Mesendoderm (in vitro differentiated cells): Measurements from ENCODE around the gene NECTIN4.

Experiments
- DNase-seq: peaks from one replicate; pipeline ENCODE4 v3.0.0; 2013
- H2AK5ac ChIP-seq: 2 replicates; pipeline ENCODE4 v1.6.1; 2013; ENCODE audit warnings: low read length, inconsistent platforms
- H2BK120ac ChIP-seq: 2 replicates; pipeline ENCODE4 v1.6.1; 2013; ENCODE audit warnings: low read depth, mild to moderate bottlenecking, low read length, moderate library complexity, mixed read lengths
- H2BK15ac ChIP-seq: replicated peaks from 2 replicates; pipeline ENCODE4 v1.6.1; 2013; ENCODE audit warnings: low read depth, mild to moderate bottlenecking, moderate library complexity
- H2BK5ac ChIP-seq: 2 replicates; pipeline ENCODE4 v1.6.1; 2013; ENCODE audit warnings: low read length, inconsistent platforms
- H3K18ac ChIP-seq: 2 replicates; pipeline ENCODE4 v1.6.1; 2013; ENCODE audit warnings: mild to moderate bottlenecking, low read length, mixed read lengths
- H3K23ac ChIP-seq: one replicate; pipeline ENCODE4 v1.6.1; 2013; ENCODE audit warnings: low read length
- H3K27ac ChIP-seq: 2 replicates; pipeline ENCODE4 v1.5.1; 2013; ENCODE audit warnings: low read depth, mild to moderate bottlenecking, inconsistent platforms, low read length, moderate library complexity
- H3K27me3 ChIP-seq: 2 replicates; pipeline ENCODE4 v1.6.1; 2013; ENCODE audit warnings: low read length, control low read depth, mild to moderate bottlenecking, inconsistent platforms; ENCODE audit not compliant: insufficient read depth, poor library complexity
- H3K36me3 ChIP-seq: 2 replicates; pipeline ENCODE4 v1.6.1; 2013; ENCODE audit warnings: low read length, inconsistent platforms; ENCODE audit not compliant: control insufficient read depth, insufficient read depth
- H3K4ac ChIP-seq: one replicate; pipeline ENCODE4 v1.6.1; 2013; ENCODE audit warnings: low read depth, mild to moderate bottlenecking, low read length, moderate library complexity
- H3K4me1 ChIP-seq: 2 replicates; pipeline ENCODE4 v1.6.1; 2013; ENCODE audit warnings: low read depth, low read length, inconsistent platforms; ENCODE audit not compliant: control insufficient read depth
- H3K4me2 ChIP-seq: 2 replicates; pipeline ENCODE4 v1.6.1; 2013; ENCODE audit warnings: low read length
- H3K4me3 ChIP-seq: 2 replicates; pipeline ENCODE4 v1.5.1; 2013; ENCODE audit warnings: mild to moderate bottlenecking, low read length
- H3K56ac ChIP-seq: one replicate; pipeline ENCODE4 v1.6.1; 2013; ENCODE audit warnings: low read length
- H3K79me1 ChIP-seq: 2 replicates; pipeline ENCODE4 v1.6.1; 2013; ENCODE audit warnings: low read length, inconsistent platforms
- H3K79me2 ChIP-seq: 2 replicates; pipeline ENCODE4 v1.6.1; 2013; ENCODE audit warnings: mild to moderate bottlenecking, low read length; ENCODE audit not compliant: control insufficient read depth, insufficient read depth
- H3K9ac ChIP-seq: 2 replicates; pipeline ENCODE4 v1.6.1; 2013; ENCODE audit warnings: low read length, inconsistent platforms
- H4K5ac ChIP-seq: one replicate; pipeline ENCODE4 v1.6.1; 2013; ENCODE audit warnings: low read length
- H4K8ac ChIP-seq: one replicate; pipeline ENCODE4 v1.6.1; 2013; ENCODE audit warnings: low read depth, mild to moderate bottlenecking, control low read depth, low read length, moderate library complexity
- whole genome bisulfite sequencing: extraction: QIAGEN DNeasy Blood & Tissue Kit; methylation state at CpG from one replicate; pipeline ENCODE4 v1.1.7; 2013; ENCODE audit warnings: low lambda C conversion rate, missing lambda C conversion rate; ENCODE audit not compliant: insufficient coverage; ENCODE audit errors: extremely low coverage; 5-methylcytosine and 5-hydroxymethylcytosine counted together

Gene NECTIN4

DNA sequence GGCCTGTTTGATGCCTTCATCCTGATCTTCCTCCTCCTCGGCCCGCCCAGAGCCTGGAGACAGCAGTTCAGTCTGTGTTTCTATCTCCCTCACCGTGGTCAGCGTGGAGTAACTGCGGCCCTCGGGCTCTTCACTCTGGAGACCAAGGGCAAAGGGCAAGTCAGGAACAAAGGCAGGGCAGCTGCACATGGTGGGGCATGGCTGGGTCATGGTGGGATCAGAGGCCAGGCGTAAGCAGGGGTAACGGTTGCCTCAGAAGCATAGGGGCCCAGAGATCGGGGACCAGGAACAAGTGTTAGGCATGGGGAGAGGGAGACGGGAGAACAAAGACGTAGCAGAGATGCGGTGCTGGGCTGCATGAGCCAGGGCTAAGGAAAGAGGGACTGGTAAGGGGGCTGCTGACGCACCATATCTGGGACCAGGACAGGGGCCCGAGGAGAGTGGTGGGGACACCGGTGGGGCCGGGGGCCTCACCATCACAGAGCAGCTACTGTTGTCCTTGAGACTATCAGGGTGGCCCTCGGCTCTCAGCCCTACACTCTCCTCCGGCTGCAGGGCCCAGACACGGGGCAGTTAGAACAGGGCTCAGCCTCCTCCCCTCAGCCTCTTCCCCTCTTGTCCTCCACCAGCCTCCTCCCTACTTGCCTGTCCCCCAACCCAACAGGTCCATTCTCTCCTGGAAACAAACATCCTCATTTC is 16.5 kb downstream of the NECTIN4 start:
- Histone ChIP-seq H2BK15ac (no peak overlapping the region), H3K4me3 (no peak overlapping the region), H3K4me1 (no peaks in the 10 kb centered on the region), H3K4ac (no peak overlapping the region), H3K79me2 (no peaks in the 10 kb centered on the region), H2AK5ac (no peak overlapping the region), H3K56ac (no peak overlapping the region), H3K27ac (no peak overlapping the region), H3K27me3 (no peaks in the 10 kb centered on the region), H4K8ac (no peak overlapping the region), H3K18ac (no peak overlapping the region), H3K23ac (no peak overlapping the region), H2BK5ac (no peak overlapping the region), H4K5ac (no peak overlapping the region), H3K9ac (no peak overlapping the region), H3K79me1 (no peaks in the 10 kb centered on the region), H3K36me3 (no peaks in the 10 kb centered on the region), H2BK120ac (no peak overlapping the region), H3K4me2 (no peak overlapping the region)
- WGBS = no CpG with 5 or more reads among the region's 19 CpGs
- no peak for DNase-seq

DNA sequence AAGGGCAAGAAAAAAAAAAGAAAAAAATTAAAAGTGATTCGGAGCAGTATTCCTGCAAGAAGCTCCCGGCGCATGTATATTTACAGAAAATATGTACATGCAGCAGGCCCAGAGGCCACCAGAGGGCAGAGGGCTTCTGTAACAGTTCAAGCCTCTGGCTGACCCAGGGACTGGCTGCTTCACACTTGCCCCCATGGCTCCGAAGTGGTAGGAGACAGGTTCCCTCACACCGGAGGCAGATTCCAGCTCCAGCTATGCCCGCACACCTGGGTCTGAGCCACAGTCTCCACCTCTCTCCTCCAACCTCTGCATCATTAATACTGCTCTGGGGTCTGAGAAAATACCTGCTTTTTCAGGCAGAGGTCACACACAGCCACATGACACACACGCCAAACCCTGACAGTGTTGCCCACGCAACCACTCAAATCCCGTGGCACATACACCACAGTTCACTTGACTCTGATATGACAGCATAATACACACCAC is 17.4 kb downstream of the NECTIN4 start:
- Histone ChIP-seq H3K23ac (no peak overlapping the region), H3K27ac (no peak overlapping the region), H3K79me2 (no peaks in the 10 kb centered on the region), H3K4me3 (no peak overlapping the region), H3K27me3 (no peaks in the 10 kb centered on the region), H3K4ac (no peak overlapping the region), H2BK5ac (no peak overlapping the region), H3K9ac (no peak overlapping the region), H4K5ac (no peak overlapping the region), H3K4me1 (no peaks in the 10 kb centered on the region), H3K36me3 (no peaks in the 10 kb centered on the region), H2BK120ac (no peak overlapping the region), H3K18ac (no peak overlapping the region), H4K8ac (no peak overlapping the region), H3K4me2 (no peak overlapping the region), H2BK15ac (no peak overlapping the region), H2AK5ac (no peak overlapping the region), H3K56ac (no peak overlapping the region), H3K79me1 (no peaks in the 10 kb centered on the region)
- no CpG with 5 or more reads among the region's 9 CpGs for WGBS
- peak; percentile 81 for DNase-seq

DNA sequence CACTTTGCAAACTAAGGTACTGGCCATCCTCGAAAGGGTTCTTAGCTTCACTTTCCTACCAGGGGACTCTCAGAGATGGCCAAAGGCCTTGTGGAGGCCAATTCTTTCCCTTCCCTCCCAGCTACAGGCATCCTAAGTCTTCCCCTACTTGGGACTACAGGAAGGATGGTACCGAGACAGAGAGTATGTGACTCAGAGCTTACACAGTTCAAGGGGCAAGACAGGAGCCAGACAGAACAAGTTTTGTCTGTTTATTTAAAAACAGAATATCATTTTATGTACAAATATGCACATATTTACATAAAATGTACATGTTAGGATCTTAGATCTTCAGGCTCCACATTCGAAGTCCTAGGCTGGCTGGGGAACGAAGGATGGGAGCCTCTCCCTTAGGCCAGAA is 18.6 kb downstream of the NECTIN4 start:
- no peaks in the 10 kb centered on the region for H3K36me3 ChIP-seq

DNA sequence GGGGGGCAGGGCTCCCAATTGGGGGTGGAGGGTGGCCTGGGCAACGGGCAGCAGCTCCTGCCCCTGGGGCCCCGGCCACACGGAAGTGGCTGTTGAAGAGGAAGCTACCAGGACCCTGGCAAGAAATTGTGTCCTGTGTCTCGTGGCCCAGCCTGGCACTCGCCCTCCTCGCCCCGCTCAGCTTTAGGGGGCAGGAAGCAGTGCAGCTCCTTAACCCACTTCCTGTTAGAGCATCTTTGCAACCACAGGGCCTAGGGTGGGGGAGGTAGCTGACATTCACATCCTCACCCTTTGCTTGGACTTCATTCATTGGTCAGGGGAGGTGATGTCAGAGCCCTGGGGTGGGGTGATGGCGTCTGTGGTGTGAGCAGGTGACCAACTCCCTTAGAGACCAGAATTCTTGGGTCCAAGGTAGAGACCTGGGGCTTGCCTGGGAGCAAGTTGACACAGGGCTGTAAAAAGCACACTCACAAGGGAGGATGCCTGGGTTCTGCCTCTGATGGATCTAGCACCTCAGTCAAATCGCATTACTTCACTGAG is 19.6 kb downstream of the NECTIN4 start, which contains the start of gene ARHGAP30:
TSS of gene ARHGAP30 (minus strand) at position 161 of the 540 bp plus-strand sequence. CDS start 267 bp downstream, outside the sequence.
- WGBS = no CpG with 5 or more reads among the region's 9 CpGs
- no peak within 1 kb of the TSS for H3K9ac ChIP-seq
- no peak within 1 kb of the TSS for H3K18ac ChIP-seq
- H2BK15ac ChIP-seq = no peak within 1 kb of the TSS
- no peak within 1 kb of the TSS for H4K5ac ChIP-seq
- no peak within 1 kb of the TSS for H2BK120ac ChIP-seq
- no peak within 1 kb of the TSS for H3K23ac ChIP-seq
- no peak within 1 kb of the TSS for H3K4me3 ChIP-seq
- no peak within 1 kb of the TSS for H2AK5ac ChIP-seq
- no peak within 1 kb of the TSS for H4K8ac ChIP-seq
- H3K79me2 ChIP-seq = no peaks in the 10 kb centered on the region
- no peak within 1 kb of the TSS for H2BK5ac ChIP-seq
- no peaks in the 10 kb centered on the region for H3K79me1 ChIP-seq
- H3K4me2 ChIP-seq = no peak within 1 kb of the TSS
- H3K4me1 ChIP-seq = no peaks in the 10 kb centered on the region
- no peak within 1 kb of the TSS for H3K4ac ChIP-seq
- no peaks in the 10 kb centered on the region for H3K36me3 ChIP-seq
- no peak within 1 kb of the TSS for H3K56ac ChIP-seq
- peak; percentile 42 for DNase-seq
- no peak within 1 kb of the TSS for H3K27ac ChIP-seq
- H3K27me3 ChIP-seq = no peaks in the 10 kb centered on the region

More for the DNA sequence above, 18.6 kb downstream of the NECTIN4 start:
- Histone ChIP-seq H4K5ac (no peak overlapping the region), H3K9ac (no peak overlapping the region), H3K79me1 (no peaks in the 10 kb centered on the region), H3K27me3 (no peaks in the 10 kb centered on the region), H3K4me3 (no peak overlapping the region), H3K4me1 (no peaks in the 10 kb centered on the region), H3K27ac (no peak overlapping the region), H3K79me2 (no peaks in the 10 kb centered on the region), H3K23ac (no peak overlapping the region), H2BK120ac (no peak overlapping the region), H3K4me2 (no peak overlapping the region), H3K4ac (no peak overlapping the region), H2BK5ac (no peak overlapping the region), H2AK5ac (no peak overlapping the region), H2BK15ac (no peak overlapping the region), H4K8ac (no peak overlapping the region), H3K56ac (no peak overlapping the region), H3K18ac (no peak overlapping the region)
- DNase-seq = no peak
- no CpG with 5 or more reads among the region's 4 CpGs for WGBS

DNA sequence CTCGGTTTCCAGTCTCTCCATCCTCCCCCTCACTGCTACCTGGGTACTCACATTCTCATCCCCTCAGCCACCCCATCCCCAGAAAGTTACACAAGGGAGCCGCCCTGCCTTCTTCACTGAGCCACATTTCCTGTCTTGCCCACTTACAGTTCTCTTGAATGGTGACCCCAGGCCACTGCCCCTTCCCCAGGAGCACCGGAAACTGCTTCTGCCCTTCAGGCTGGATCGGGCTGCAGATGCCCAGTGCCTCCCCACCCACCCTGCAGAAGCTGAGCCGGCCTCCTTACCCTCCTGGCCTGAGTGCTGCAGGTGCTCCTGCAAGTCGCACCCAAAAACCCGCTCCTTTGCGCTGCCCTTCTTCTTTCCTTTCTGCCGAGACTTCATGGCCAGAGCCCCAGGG is 20.1 kb downstream of the NECTIN4 start:
- Histone ChIP-seq H3K79me2 (no peaks in the 10 kb centered on the region), H3K56ac (no peak overlapping the region), H3K18ac (no peak overlapping the region), H3K4ac (no peak overlapping the region), H4K5ac (no peak overlapping the region), H3K23ac (no peak overlapping the region), H2BK5ac (no peak overlapping the region), H3K27me3 (no peaks in the 10 kb centered on the region), H3K36me3 (no peaks in the 10 kb centered on the region), H2AK5ac (no peak overlapping the region), H3K4me3 (no peak overlapping the region), H2BK120ac (no peak overlapping the region), H2BK15ac (no peak overlapping the region), H3K27ac (no peak overlapping the region), H3K4me2 (no peak overlapping the region), H4K8ac (no peak overlapping the region), H3K4me1 (peaks cover 1% of the 10 kb centered on the region), H3K9ac (no peak overlapping the region), H3K79me1 (no peaks in the 10 kb centered on the region)
- no CpG with 5 or more reads among the region's 9 CpGs for WGBS
- no peak for DNase-seq
